Measurements from ENCODE around the gene OR4C16. TPM values are rescaled to one million over a fixed set of nuclear protein-coding genes. Genes with fewer than 3 reads are reported as not detected.

The OR4C16 gene
- total RNA-seq, result not detected

GRCh38 chr11:55571828-55572227 is at the start of gene OR4C16:
OR4C16 (plus strand) TSS chr11:55572128; CDS start chr11:55572128, 0 bp downstream.
- Mint-ChIP-seq H3K4me1 (no peaks in the 10 kb centered on the region), H3K27ac (no peak within 1 kb of the TSS), H3K9me3 (peaks cover 11% of the 10 kb centered on the region), H3K4me3 (no peak within 1 kb of the TSS), H3K36me3 (no peaks in the 10 kb centered on the region), H3K27me3 (no peaks in the 10 kb centered on the region)
- ATAC-seq (ENCODE audit: low read depth), result no peak
- no peak for DNase-seq
- POLR2A ChIA-PET, result no interaction called here

- Mint-ChIP-seq H3K4me3 (no peak within 1 kb of the TSS), H3K9me3 (peaks cover 25% of the 10 kb centered on the region), H3K27me3 (no peaks in the 10 kb centered on the region), H3K4me1 (no peaks in the 10 kb centered on the region), H3K36me3 (no peaks in the 10 kb centered on the region), H3K27ac (no peak within 1 kb of the TSS)
- DNase-seq (no peak), ATAC-seq (ENCODE audit: low read depth) (no peak)
- POLR2A ChIA-PET, result no interaction called here
Observed at GRCh38 chr11:55554169-55554568, 17.8 kb upstream of the OR4C16 start, which contains the start of gene OR4C15. OR4C15 (plus strand) TSS chr11:55554469; CDS start chr11:55554469, 0 bp downstream.

GRCh38 chr11:55572548-55572947 is 620 bp downstream of the OR4C16 start:
- no peak overlapping the region for H3K27ac Mint-ChIP-seq
- POLR2A ChIA-PET, result no interaction called here
- DNase-seq, result no peak
- no peaks in the 10 kb centered on the region for H3K36me3 Mint-ChIP-seq
- H3K4me3 Mint-ChIP-seq, result no peak overlapping the region
- ATAC-seq (ENCODE audit: low read depth), result no peak
- H3K4me1 Mint-ChIP-seq, result no peaks in the 10 kb centered on the region
- H3K27me3 Mint-ChIP-seq, result no peaks in the 10 kb centered on the region
- H3K9me3 Mint-ChIP-seq, result peaks cover 13% of the 10 kb centered on the region

GRCh38 chr11:55607545-55607944 is 35.6 kb downstream of the OR4C16 start, which contains the start of gene OR4C11:
OR4C11 (minus strand) TSS chr11:55607645; CDS start chr11:55604373, 3,272 bp downstream.
- DNase-seq (no peak), ATAC-seq (ENCODE audit: low read depth) (no peak)
- Mint-ChIP-seq H3K9me3 (peaks cover 6% of the 10 kb centered on the region), H3K4me1 (no peaks in the 10 kb centered on the region), H3K36me3 (no peaks in the 10 kb centered on the region), H3K4me3 (no peak within 1 kb of the TSS), H3K27ac (no peak within 1 kb of the TSS), H3K27me3 (no peaks in the 10 kb centered on the region)
- POLR2A ChIA-PET, result no interaction called here

Other genes starting within 250 kb of the OR4C16 start
- not detected for gene OR4A16, start 228.9 kb upstream of the OR4C16 start, total RNA-seq
- not detected for gene OR4A15, start 204.2 kb upstream of the OR4C16 start, total RNA-seq
- not detected for gene OR4C15, start 17.7 kb upstream of the OR4C16 start, total RNA-seq
- not detected for gene OR4C11, start 35.5 kb downstream of the OR4C16 start, total RNA-seq
- gene OR4P4, start 63.0 kb downstream of the OR4C16 start, total RNA-seq, result not detected
- not detected for gene OR4S2, start 76.2 kb downstream of the OR4C16 start, total RNA-seq
- not detected for gene OR4C6, start 90.1 kb downstream of the OR4C16 start, total RNA-seq
- not detected for gene OR5D13, start 201.3 kb downstream of the OR4C16 start, total RNA-seq
- not detected for gene OR5D14, start 223.4 kb downstream of the OR4C16 start, total RNA-seq
- not detected for gene OR5L1, start 239.2 kb downstream of the OR4C16 start, total RNA-seq
- gene OR5D18, start 247.5 kb downstream of the OR4C16 start, total RNA-seq, result not detected

All from activated naive CD8-positive, alpha-beta T cell treated with anti-CD3 and anti-CD28 coated beads, Interleukin-2, amount 10 ng/mL, durations not matched to agents 7 days and 5 days (primary cell).